ENCODE measurements around the gene CCZ1.
"Not testable (repeated sequence)": the region's sequence is repeated elsewhere in the genome, so short reads cannot be mapped to it uniquely, and the experiment has no call there.

The CCZ1 gene

DNA sequence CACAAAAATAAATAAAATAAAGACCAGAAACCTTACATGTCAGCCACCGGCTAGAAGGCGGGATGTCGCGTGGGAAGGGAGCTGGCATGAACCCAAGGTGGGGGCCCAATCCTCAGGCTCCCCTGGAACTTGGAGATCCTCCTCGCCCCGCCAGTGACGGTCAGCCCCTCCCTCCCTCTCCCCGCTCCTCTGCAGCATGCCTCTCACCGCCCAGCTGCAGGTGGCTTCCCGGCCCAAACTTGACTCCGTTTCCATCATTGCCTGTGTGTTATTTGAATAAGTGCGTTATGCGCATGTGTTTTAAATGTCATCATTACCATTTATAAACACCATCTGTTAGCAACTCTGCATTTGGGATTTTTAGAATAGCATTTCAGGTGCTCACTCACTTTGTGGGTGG lies 64.7 kb downstream of the CCZ1 start:
- not testable (repeated sequence) for H3K4me3 ChIP-seq (ENCODE audit: low read length in 2 of 2); H3K27ac ChIP-seq (ENCODE audit: low read depth in 2 of 2, low read length in 2 of 2); H3K36me3 ChIP-seq (ENCODE audit: control insufficient read depth in 2 of 2, insufficient read depth in 2 of 2, low read length in 2 of 2); H3K4me1 ChIP-seq (ENCODE audit: control insufficient read depth in 2 of 2, insufficient read depth in 2 of 2, low read length in 2 of 2); H3K27me3 ChIP-seq (ENCODE audit: control insufficient read depth in 2 of 2, insufficient read depth in 2 of 2, low read length in 2 of 2); H3K9me3 ChIP-seq (ENCODE audit: control insufficient read depth in 2 of 2, low read length in 2 of 2); H3K9ac ChIP-seq (ENCODE audit: low read depth in 1 of 2, low read length in 2 of 2)

GRCh38 chr7:5963810-5964209 lies 65.3 kb downstream of the CCZ1 start:
- H3K9ac ChIP-seq (ENCODE audit: low read depth in 1 of 2, low read length in 2 of 2); H3K36me3 ChIP-seq (ENCODE audit: control insufficient read depth in 2 of 2, insufficient read depth in 2 of 2, low read length in 2 of 2); H3K4me1 ChIP-seq (ENCODE audit: control insufficient read depth in 2 of 2, insufficient read depth in 2 of 2, low read length in 2 of 2); H3K4me3 ChIP-seq (ENCODE audit: low read length in 2 of 2); H3K27me3 ChIP-seq (ENCODE audit: control insufficient read depth in 2 of 2, insufficient read depth in 2 of 2, low read length in 2 of 2); H3K9me3 ChIP-seq (ENCODE audit: control insufficient read depth in 2 of 2, low read length in 2 of 2); H3K27ac ChIP-seq (ENCODE audit: low read depth in 2 of 2, low read length in 2 of 2): not testable (repeated sequence)

GRCh38 chr7:5970347-5970911 lies 71.9 kb downstream of the CCZ1 start, which contains the start of gene RSPH10B:
Gene RSPH10B (minus strand): TSS chr7:5970689. CDS start chr7:5967116, 3,573 bp downstream.
- not testable (repeated sequence) for H3K27me3 ChIP-seq (ENCODE audit: control insufficient read depth in 2 of 2, insufficient read depth in 2 of 2, low read length in 2 of 2); H3K4me1 ChIP-seq (ENCODE audit: control insufficient read depth in 2 of 2, insufficient read depth in 2 of 2, low read length in 2 of 2); H3K36me3 ChIP-seq (ENCODE audit: control insufficient read depth in 2 of 2, insufficient read depth in 2 of 2, low read length in 2 of 2); H3K4me3 ChIP-seq (ENCODE audit: low read length in 2 of 2); H3K9ac ChIP-seq (ENCODE audit: low read depth in 1 of 2, low read length in 2 of 2); H3K9me3 ChIP-seq (ENCODE audit: control insufficient read depth in 2 of 2, low read length in 2 of 2); H3K27ac ChIP-seq (ENCODE audit: low read depth in 2 of 2, low read length in 2 of 2)

DNA sequence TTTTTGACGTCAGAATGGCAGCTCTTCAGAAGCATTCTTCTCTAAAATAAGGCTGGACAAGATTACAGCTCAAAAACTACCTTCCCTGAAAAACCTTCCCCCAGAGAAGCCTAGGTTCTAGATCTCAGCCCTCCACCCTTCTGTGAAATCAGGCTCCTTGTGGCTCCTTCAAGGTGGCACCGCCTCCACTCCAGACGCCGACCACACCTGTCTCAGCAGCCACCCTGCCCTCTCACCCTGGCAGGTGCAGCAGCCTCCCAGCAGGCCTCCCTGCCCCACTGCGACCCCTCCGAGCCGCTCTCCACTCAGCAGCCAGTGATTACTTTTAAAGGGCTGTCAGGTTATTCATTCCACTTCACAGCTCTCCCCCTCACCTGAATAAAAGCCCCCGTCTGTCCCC lies 75.0 kb downstream of the CCZ1 start:
- not testable (repeated sequence) for H3K4me1 ChIP-seq (ENCODE audit: control insufficient read depth in 2 of 2, insufficient read depth in 2 of 2, low read length in 2 of 2); H3K4me3 ChIP-seq (ENCODE audit: low read length in 2 of 2); H3K27me3 ChIP-seq (ENCODE audit: control insufficient read depth in 2 of 2, insufficient read depth in 2 of 2, low read length in 2 of 2); H3K36me3 ChIP-seq (ENCODE audit: control insufficient read depth in 2 of 2, insufficient read depth in 2 of 2, low read length in 2 of 2); H3K27ac ChIP-seq (ENCODE audit: low read depth in 2 of 2, low read length in 2 of 2); H3K9ac ChIP-seq (ENCODE audit: low read depth in 1 of 2, low read length in 2 of 2); H3K9me3 ChIP-seq (ENCODE audit: control insufficient read depth in 2 of 2, low read length in 2 of 2)

Data from mucosa of rectum (tissue), 2 donors.